ENCODE data around the gene ABCA13.

ABCA13 gene

DNA sequence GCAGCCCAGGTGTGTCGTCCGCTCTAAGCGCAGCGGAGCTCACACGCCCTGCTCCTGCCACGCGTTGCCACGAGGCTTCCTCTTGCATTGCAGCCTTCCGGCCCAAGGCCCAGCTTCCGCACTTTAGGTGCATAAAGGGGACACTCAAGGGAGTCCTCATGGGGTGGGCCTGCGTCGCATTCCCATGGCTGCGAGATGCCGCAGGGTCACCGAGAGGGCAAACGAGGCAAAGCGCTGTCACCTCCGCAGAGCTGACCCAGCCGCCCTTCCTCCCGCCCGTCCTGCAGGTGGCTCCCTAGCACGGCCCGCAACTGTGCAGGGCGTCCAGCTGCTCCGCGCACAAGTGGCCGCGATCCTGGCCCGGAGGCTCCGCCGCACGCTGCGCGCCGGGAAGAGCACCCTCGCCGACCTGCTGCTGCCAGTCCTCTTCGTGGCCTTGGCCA lies 283.5 kb downstream of the ABCA13 start:
- DNase-seq: no peak

- DNase-seq: no peak
These were observed 284.1 kb downstream of the ABCA13 start for GRCh38 chr7:48455363-48455762.

DNA sequence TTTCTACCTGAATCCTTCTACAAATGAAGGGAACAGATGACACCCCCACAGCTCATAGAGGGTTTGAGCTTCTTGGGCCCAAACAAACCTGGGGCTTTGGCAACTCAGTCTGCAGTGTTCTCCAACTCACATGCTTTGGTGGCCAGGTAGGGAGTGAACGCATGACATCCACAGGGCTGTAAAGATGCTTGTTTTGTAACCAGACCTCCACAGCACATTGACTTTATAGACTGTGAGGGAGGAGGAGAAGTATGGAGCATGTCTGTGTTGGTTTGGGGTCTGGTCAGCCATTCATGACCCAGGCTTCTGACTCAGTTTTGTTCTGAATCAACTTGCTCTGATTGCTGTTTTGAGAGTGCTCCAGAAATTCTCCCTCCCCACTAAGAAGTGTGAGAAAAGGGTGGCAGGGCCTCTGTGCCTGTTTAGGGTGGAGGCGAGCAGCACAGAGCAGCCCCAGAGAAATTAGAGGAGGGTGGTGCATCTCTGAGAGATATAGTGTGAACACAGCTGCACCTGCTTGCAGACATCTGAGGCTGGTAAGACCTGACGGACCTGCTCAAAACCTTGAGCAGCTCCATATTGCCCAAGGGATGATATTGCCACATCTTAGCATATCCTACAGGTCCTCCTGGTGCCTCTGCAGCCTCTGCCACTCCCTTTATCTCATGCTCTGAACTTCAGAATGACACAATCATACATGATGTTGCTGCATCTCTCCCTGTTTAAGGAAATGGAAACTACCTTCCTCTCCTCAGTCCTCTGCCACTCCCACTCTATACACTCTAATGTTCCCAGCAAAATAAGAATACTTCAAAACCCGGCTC lies 287.7 kb downstream of the ABCA13 start:
- no peak for DNase-seq

GRCh38 chr7:48466713-48467112 lies 295.5 kb downstream of the ABCA13 start:
- DNase-seq: no peak

GRCh38 chr7:48471196-48471595 lies 299.9 kb downstream of the ABCA13 start:
- no peak for DNase-seq

DNA sequence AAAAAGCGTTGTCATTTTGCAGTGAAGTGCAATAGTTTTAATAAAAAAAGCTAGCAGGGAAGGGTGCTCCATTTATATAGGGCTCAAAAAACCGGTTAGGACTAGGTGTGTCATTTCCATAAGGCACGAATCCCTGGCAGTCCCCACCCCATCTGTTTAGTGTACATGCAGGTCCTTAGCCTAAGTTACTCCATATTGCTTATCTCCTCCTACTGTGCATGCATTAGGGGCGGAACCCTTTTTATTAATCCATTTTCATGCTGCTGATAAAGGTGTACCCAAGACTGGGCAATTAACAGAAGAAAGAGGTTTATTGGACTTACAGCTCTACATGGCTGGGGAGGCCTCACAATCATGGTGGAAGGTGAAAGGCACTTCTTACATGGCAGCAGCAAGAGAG lies 301.4 kb downstream of the ABCA13 start:
- DNase-seq: no peak

GRCh38 chr7:48473205-48473865 lies 302.1 kb downstream of the ABCA13 start:
- DNase-seq: no peak

DNA sequence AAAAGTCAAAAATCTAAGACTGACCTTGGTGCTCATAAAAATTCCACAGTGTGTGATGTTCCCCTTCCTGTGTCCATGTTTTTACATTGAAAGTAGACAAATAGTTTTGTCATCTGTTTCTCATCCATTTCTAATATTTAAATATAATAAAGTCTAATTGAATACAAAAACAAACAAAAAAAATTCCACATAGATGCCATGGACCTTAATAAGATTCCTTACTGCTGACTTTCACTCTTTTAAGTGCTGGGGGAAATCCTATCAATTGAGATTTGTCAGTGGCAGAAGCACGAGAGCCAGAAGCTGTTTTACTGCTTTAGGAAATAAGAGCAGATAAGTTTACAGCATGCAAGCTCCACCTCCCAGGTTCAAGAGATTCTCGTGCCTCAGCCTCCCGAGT lies 310.0 kb downstream of the ABCA13 start:
- DNase-seq: no peak

GRCh38 chr7:48497521-48497920 lies 326.3 kb downstream of the ABCA13 start:
- no peak for DNase-seq

GRCh38 chr7:48502021-48502420 lies 330.8 kb downstream of the ABCA13 start:
- no peak for DNase-seq

GRCh38 chr7:48505051-48505450 lies 333.8 kb downstream of the ABCA13 start:
- DNase-seq: no peak

DNA sequence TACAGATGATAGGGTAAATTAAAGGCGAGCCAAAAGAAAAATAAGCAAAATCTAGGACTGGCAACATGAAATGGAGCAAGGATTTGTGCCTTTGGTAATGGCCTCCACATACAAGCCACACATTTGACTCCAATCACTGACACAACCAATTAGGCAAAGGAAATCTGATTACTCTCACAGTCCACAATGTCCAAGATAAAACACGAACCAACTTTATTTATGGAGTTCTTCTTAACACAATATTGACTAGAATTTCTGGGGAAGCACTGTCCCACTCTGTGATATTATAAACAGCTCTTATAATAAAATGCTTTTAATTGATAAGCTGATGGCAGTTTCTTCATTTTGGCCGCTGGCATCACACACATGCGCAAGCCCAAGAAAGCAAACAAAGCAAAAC lies 334.2 kb downstream of the ABCA13 start:
- DNase-seq: no peak

- DNase-seq: no peak
These were observed 335.3 kb downstream of the ABCA13 start for GRCh38 chr7:48506569-48506968.

DNA sequence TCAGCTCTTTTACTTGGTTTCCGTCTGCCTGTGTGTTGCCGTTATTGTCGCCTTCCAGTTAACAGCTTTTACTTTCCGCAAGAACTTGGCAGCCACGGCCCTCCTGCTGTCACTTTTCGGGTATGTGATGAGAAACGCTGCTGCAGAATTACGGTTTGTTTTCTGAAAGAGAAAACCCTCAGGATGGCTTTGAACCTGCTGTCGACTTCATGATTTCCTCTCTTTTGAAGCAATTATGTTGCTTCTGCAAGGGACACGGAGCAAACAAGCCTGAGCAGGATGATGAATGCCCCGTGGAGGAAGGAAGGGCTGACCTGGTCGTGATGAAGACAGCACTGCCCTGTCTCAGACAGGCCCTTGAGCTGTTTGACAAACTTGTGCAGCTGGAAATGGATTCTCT lies 339.8 kb downstream of the ABCA13 start:
- no peak for DNase-seq

DNA sequence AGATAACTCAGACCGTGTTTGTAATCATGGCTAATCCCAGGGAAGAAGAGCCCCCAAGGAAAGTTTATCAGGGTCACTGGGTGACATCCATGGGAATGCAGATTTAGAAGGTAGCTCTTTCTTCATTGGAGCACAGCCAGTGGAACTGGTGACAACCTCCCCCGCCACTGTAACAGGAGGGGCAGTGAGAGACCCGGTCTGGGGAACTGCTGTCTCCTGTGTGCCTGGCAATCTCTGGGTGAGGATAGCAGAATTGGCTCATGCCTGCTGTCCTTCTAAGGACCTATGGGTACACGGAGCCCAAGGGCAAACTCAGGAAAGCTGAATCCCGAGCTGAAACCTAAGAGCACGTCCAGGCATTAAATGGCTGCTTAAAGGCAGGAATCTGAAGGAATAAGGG lies 341.6 kb downstream of the ABCA13 start:
- DNase-seq: no peak

- DNase-seq: no peak
These were observed 343.9 kb downstream of the ABCA13 start for GRCh38 chr7:48515171-48515570.

GRCh38 chr7:48518092-48518491 lies 346.8 kb downstream of the ABCA13 start:
- no peak for DNase-seq

DNA sequence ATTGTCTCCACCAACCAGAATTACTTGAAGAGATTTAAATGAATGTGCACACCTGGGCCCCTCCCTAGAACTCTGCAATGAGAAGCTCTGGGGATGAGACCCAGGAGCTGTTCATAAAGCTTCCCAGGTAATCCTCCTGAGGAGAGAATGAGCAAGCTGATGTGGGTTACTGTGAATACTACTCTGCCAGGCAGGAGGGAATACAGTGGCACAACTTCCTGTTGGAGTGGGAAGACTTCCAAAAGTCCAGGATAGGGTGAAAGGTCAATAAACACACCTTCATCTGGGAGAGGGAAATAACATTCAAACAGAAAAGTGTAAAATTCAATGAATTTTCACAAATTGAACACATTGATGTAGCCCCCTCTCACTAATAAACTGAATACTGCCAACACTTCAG lies 351.4 kb downstream of the ABCA13 start:
- DNase-seq: no peak

DNA sequence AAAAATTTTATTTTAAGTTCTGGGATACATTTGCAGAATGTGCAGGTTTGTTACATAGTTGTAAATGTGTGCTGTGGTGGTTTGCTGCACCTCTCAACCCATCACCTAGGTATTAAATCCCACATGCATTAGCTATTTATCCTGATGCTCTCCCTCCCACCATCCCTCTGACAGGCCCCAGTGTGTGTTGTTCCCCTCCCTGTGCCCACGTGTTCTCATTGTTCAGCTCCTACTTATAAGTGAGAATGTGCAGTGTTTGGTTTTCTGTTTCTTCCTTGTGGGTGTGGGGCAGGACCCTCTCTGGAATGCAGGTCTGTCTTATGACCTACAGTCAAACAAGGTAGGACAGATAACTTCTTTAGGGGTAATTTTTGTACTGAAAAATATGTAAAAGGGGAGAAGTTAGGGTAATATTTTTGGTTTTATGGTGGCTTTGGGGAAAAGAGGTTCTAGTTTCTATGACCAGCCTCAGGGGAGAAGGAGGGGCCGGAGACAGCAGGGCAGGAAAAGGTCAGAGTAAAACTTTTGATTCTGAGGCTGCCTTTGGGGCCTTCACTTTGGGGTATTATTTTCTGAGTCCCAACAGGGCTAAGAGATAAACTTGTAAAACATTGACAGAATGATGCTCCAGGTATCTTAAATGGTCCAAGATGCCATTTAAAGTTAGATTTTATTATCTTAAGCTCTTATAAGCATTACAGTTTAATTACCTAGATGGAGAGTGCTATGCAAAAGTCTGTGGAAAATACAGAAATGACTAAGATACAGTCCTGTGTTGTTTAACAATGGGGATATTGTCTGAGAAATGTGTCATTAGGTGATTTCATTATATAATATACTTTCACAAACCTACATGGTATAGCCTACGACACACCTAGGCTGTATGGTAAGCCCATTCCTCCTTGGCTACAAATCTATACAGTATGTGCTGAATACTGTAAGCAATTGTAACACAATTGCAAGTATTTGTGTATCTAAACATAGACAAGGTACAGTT lies 354.8 kb downstream of the ABCA13 start:
- DNase-seq: no peak

DNA sequence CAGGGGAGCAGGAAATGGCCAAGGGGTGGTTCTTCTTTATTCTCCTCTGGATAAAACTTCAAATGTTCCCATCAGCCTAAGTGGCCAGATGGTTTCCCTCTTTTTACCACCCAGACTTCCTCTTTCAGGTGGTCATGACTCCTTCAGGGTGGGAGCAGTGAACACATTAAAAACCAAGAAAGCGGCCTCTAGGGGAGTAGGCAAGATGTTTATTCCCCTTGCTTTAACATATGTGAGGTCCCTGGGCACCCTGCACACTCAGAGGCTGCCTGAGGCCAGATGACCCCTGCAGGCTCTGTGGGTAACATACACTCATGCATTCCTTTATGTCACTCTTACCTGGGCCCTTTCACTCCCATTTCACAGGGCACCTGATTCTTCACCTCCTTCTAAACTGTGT lies 357.4 kb downstream of the ABCA13 start:
- DNase-seq: no peak

GRCh38 chr7:48537561-48537960 lies 366.3 kb downstream of the ABCA13 start:
- DNase-seq: no peak

GRCh38 chr7:48540746-48541145 lies 369.5 kb downstream of the ABCA13 start:
- no peak for DNase-seq

DNA sequence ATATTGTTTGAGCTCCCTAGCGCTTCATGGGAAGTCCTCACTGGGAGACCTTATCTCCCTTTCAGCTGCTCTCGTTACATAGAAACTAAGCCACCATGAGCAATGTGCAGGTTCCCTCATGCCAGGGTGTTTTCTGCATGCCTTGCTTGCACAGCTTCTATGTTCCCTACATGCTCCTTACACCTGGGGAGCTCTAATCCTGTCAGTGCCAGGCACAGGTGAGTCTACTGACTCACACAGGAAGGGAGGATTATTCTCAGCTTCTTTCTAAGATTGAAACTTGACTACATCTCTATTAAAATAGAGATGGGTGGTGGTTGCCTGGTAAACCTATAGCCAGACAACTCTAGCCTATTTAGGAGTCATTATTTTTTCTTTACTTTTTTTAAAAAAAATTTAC lies 377.4 kb downstream of the ABCA13 start:
- DNase-seq: no peak
